GM19324 (cell line): Measurements from ENCODE around the gene INSC.
A peak's percentile ranks its signal among the peaks of the same experiment; 100 is the strongest.
"Not testable (repeated sequence)": the region's sequence is repeated elsewhere in the genome, so short reads cannot be mapped to it uniquely, and the experiment has no call there.

Experiments
- ATAC-seq: cut with Tn5 transposase; IDR thresholded peaks from one replicate; pipeline ENCODE4 v1.9.1; 2021; ENCODE audit warnings: mild to moderate bottlenecking, moderate library complexity; ENCODE audit not compliant: unreplicated experiment, low FRiP score

Gene INSC, protein sequence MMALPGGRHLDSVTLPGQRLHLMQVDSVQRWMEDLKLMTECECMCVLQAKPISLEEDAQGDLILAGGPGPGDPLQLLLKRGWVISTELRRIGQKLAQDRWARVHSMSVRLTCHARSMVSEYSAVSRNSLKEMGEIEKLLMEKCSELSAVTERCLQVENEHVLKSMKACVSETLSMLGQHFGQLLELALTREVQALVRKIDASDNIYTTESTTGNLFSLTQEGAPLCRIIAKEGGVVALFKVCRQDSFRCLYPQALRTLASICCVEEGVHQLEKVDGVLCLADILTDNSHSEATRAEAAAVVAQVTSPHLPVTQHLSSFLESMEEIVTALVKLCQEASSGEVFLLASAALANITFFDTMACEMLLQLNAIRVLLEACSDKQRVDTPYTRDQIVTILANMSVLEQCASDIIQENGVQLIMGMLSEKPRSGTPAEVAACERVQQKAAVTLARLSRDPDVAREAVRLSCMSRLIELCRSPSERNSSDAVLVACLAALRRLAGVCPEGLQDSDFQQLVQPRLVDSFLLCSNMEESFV

DNA sequence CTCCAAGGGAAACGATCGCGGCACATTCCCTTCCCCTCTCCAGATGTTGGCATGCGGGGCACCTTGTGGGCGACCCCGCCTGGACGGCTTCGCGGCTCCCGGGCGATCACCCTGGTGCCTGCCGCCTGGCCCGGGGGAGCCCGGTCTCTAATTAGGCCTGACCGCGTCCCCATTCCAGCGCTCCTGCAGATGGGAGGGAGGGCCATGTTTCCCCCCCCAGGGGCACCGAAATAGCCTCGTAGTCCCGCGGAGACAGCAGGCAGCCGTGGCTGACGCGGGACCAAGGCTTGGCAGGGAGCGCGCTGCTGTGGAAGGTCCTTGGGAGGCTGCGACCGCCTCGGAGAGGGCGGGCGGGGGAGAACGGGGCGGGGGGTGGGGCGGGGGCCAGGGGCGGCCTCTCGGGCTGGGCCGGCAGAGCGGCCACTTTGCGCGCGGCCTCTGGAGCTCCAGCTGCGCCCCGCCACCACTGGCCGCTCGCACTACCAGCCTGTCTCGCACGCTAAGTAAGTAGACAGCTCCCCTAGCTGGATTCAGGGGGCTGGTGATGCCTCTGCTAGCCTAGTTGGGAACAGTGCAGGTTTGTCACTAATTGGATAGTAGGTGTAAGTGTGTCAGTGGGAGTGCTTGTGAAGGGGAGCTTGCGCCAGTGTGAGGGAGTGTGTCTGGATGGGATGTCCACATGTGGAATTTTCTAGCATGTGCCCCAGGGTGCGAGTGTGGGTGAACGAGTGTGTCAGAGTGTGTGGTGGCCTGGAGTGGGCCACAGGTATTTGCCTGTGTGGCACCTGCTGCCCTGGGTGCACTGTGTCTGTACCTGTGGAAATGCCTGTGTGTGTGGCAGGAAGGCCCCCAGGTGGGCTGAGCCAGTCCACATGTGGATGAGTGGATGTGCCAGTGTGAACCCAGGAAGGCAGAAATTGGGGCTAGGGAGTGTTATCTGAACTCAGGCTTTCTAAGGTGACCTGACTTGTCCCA lies at the start of gene INSC:
TSS of gene INSC (plus strand) at position 423 of the 975 bp plus-strand sequence. CDS start 34,252 bp downstream, outside the sequence.
- no peak for ATAC-seq

DNA sequence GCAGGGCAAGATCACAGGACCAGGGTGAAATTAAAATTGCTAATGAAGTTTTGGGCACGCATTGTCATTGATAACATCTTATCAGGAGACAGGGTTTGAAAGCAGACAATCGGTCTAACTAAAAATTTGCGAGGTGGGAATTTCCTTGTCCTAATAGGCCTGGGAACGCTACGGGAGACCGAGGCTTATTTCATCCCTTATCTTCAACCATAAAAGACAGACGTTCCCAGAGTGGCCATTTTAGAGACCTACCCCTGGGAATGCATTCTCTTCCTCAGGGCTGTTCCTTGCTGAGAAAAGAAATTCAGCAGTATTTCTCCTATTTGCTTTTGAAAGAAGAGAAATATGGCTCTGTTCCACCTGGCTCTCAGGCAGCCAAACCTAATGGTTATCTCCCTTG lies 45.0 kb upstream of the INSC start:
- ATAC-seq = not testable (repeated sequence)

DNA sequence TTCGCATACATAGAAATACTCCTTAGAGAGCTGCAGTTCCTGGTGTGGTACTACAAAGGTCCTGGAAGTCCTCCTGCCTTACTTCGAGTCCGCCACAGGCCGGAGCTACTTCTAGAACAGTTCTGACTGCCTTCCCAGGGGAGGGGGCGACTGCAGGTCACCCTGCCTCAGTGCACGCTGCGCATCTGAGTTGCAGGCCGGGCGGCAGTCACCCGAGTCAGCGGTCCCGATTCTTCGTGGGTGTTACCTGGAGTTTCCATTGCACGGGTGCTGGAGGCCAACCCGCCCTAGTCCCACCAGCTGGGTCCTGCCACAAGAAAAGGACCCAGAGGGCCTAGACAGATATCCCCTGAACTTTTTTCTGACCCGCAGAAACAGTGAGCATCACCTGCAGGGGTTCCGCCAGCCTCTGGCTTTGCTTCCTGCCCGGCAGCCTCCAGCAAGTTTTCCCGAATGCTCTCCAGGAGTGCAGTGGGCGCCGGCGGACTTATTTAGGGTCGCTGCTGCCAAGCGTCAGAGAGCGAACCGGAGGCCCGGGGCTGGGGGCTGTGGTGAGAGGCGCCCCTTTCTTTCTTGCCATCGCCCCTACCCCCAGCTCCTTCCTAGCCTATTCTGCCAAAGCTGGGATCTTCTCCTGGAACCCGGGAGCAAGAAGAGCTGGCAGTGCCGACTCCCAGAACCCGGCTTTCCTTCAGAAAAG lies 43.0 kb upstream of the INSC start:
- ATAC-seq = no peak

DNA sequence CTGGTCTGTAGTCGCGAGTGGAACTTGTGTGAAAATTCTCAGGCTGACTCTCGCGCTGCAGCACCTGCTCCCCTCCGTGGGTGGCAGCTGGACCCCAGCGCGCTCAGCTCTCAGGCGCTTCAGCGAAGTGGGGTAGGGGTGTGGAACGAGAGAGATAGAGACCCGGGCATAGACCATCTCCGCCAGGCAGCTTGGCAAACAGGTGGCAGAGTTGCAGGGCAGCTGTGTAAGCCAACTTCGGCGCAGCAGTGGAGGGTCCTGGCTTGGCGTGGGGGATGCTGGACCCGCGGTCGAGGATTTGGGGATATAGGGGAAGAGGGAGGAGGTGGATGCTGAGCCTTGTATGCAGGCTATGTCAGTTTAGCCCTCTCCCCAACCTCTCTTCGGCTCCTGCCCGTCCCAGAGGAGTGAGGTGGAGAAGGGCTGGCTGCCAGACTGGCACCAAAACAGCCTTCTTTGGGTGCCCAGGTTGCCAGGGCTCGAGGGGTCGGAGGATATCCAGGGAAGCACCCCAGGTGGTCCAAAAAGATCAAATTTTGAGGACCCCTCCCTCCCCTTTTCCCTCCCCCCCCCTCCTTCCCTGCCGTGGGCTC lies 42.1 kb upstream of the INSC start:
- no peak for ATAC-seq

DNA sequence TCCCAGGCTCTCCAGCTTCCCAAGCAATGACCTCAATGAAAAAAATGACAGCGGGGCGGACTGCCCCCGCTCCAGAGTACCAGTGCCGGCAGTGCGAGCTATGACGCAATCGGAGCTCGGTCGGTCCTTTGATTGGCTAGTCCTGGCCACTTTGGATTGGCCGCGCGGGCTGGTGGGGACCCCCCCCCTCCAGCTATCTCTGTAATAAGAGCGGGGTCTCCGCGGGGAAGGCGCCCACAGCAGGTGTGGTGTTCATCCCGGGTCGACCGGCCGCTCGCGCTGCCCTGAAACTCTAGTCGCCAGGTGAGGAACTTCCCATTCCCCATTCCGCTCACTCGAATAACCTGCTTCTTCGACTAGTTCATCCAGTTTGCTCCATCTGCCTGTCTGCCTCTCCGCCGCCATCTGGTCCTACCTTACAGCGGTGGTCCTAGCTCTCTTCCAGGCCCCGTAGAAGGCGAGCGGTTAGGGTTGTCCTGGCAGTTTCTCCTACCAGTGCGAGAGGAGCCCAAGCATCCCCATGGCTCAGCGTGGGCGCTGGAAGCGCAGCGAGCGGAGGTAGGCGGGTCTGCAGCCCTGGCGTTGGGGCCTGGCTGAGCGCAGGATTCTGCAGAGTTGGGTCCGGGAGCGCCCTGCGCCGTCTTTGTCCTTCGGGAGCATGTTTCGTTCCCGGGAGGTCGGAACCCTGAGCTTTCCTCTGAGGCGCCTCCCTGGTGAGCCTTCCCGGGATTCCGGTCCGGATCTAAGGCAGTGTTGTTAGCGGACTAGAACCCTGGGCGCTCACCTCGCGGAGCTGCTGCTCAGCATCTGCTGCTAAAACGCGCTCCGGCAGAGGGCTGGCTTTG lies 41.1 kb upstream of the INSC start, which contains the start of gene CALCB:
TSS of gene CALCB (plus strand) at position 233 of the 845 bp plus-strand sequence. CDS start 1,126 bp downstream, outside the sequence.
- no peak for ATAC-seq

DNA sequence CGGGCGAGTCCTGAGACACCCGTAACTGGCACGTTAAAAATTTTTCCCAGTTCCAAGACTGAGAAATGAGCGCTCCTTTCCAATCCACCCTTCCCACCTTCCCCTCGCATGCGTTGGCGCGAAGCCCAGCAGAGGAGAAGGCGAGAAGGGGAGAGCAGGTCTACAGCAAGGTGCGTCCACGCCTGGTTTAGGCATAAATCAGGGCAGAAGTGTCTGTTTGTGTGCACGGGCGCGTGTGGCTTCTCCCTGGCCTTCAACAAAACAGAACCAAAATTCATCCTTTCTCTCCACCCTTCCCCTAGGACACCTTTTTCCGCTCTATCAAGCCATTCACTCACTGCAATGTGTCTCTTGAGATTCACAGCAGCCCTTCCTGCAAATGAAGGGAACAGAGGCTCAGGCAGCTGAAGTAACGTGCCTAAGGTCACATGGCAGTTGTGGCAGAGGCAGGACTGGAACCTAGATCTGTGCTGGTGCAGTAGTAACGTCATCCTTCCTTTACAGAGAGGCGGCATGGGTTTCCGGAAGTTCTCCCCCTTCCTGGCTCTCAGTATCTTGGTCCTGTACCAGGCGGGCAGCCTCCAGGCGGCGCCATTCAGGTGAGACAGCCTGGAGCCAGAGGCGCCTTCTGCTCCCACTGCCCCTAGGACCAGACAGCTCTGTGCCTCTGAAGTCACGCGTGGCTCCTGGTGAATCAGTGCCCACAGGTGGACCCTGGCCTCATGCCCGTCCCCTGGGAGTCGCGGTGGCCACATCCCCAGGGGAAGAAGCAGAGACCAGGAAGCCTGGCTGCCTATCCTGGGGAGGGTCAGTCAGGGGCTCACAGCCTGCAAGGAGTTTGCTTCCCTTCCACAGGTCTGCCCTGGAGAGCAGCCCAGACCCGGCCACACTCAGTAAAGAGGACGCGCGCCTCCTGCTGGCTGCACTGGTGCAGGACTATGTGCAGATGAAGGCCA lies 40.2 kb upstream of the INSC start:
- ATAC-seq = peak; percentile 91

DNA sequence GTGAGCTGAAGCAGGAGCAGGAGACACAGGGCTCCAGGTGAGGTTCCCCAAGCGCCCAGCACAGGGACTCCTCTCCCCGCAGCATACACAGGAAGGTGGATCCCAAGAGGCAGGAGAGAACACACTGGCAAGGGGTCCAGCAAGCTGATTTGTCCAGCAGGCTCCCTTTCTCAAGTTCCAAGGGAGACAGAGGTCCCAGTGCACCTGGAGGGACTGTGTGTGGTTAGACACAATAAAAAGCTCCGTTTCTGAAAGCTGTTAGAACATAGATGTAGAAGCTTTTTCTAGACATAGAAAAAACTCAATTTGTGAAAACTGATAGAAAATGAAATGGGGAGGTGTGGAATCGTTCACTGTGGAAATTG lies 39.6 kb upstream of the INSC start:
- peak; percentile 3 for ATAC-seq

DNA sequence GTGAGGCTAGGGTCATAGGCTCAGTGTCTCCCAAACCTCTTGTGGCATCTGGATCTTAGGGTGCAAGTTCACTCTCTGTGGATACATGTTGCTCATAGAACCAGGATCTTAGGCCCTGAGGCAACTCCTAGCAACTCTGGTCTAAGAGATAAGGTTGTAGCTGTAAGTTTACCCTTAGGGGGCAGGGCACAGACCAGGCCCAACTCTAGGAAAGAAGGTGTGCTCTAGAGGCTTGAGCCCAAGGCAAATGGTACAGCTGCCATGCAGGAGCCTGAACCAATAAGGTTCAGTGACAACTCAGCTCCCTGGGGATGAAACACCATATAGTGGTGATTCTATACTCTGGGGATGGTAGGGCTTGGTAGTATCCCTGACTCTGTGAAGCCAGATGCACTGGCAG lies 23.5 kb upstream of the INSC start:
- no peak for ATAC-seq

DNA sequence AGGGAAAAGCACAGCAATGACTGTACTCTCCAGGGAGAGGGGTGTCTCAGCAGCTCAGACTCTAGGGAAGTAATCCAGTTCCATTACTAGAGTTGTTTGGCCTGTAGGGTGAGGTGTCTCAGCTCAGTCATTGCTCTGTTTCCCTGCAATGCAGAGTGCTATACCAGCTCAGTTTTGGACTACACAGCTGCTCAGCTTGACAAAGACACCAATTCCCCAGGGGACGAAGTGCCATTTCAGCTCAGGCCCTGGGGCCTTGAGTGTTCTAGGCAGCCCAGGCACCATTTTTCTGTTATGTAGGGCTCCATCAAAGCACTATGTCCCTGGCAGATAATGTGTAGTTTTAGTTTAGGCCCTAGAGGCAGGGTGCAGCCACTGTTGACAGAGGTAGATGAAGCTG lies 23.1 kb upstream of the INSC start:
- ATAC-seq = no peak

DNA sequence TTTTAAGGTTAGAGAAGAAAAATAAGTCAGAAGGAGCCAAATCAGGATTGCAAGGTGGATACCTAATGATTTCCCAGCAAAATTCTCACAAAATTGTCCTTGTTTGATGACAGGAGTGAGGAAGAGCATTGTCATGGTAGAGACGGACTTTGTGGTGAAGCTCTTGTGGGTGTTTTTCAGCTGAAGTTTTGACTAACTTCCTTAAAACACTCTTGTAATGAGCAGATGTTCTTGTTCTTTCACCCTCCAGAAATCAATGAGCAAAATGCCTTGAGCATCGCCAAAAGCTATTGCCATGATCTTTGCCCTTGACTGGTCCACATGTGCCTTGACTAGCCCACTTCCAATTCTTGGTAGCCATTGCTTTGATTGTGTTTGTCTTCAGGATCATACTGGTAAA lies 21.3 kb upstream of the INSC start:
- no peak for ATAC-seq

DNA sequence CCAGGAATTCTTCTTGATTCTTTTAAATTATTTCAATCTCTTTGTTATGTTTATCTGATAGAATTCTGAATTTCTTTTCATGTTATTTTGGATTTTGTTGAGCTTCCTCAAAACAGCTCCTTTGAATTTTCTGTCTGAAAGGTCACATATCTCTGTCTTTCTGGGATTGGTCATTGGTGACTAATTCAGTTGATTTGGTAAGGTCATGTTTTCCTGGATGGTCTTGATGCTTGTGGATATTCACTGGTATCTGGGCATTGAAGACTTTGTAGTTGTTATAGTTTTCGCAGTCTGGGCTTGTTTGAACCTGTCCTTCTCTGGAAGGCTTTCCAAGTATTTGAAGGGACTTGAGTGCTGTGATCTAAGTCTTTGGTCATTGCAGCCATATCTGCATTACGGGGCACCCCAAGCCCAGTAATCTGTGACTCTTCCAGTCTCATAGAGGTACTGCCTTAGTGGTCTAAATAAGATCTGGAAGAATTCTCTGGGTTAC lies 18.9 kb upstream of the INSC start:
- ATAC-seq = no peak

DNA sequence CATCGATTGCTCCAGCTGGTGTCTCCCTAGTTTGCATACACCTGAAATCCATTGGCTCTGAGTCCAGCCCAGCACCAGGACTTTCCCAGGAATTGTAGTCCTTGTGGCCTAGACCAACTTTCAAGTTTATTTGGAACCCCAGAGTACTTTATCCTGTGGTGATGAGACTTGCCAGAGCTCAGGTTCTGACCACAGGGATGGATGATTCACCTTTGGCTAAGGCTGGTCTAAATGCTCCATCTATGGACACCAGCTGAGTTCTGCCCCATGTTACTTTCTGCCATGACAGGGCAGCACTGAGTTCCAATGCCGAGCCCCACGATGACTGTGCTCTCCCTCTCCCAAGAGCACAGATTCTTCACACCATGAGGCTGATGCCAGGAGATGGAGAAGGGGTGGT lies 17.3 kb upstream of the INSC start:
- no peak for ATAC-seq

DNA sequence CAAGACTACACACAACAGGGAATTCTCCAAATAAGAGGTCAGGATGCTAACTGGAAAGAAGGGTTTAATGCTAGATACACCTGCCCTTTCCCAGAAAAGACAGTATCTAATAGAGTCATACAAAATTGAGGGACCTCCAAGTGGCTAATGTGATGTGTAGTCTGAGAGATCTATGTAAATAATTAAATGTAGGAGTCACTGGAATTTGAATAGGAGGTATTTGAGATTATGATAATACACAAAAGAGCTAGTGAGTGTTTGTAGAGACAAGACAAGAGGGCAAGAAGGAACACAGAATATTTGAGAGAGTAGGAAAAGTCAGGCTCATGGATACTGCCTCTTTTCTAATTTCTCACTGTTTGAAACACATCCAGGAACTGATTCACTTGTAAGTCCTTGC lies 15.5 kb upstream of the INSC start:
- ATAC-seq = no peak

DNA sequence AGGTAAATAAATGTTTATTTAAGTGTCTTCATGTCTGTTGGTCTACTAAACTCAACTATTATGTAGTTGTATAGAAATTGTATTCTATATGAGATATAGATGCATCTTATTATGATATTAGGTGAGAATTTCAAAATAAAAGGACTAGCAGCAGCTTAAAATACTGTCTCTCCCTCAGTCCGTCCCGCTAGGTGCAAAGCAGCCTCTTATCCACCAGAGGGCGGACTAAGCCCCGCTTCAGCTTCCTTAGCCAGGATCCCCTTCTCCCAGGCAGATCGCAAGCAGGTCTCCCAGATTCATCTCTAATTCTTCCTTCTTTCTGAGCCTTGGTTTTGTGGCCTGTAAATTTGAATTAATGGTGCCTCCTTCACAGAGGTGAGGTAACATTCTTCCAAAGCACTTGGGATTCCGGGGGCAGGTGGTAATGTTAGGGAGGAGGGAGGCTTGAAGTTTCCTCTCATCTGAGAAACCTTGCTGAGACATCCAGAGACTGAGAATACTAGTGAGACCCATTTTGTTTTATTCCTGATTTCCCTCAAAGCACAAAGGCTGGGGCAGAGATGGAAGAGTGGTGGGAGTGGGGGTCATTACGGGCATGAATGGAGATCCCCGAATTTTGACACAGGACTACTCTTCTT lies 13.5 kb upstream of the INSC start:
- ATAC-seq = no peak

DNA sequence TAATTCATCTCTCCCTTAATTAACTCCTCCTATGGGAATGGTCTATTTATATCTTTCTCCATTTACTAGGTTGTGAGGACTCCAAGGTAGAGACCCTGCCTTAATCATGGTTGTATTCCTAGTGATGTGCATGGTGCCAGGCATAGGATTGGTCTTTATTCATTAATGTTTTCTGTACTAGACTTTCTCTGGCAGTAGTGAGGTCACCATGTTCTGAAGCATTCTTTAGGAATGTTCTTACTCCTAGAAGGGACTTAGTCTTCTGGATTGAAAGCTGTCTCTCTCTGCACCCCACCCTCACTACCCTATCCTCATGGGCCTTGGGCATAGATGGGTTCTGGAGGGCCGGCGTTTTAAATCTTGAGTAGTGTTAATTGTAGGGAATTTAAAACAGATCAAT lies 10.6 kb upstream of the INSC start:
- no peak for ATAC-seq

DNA sequence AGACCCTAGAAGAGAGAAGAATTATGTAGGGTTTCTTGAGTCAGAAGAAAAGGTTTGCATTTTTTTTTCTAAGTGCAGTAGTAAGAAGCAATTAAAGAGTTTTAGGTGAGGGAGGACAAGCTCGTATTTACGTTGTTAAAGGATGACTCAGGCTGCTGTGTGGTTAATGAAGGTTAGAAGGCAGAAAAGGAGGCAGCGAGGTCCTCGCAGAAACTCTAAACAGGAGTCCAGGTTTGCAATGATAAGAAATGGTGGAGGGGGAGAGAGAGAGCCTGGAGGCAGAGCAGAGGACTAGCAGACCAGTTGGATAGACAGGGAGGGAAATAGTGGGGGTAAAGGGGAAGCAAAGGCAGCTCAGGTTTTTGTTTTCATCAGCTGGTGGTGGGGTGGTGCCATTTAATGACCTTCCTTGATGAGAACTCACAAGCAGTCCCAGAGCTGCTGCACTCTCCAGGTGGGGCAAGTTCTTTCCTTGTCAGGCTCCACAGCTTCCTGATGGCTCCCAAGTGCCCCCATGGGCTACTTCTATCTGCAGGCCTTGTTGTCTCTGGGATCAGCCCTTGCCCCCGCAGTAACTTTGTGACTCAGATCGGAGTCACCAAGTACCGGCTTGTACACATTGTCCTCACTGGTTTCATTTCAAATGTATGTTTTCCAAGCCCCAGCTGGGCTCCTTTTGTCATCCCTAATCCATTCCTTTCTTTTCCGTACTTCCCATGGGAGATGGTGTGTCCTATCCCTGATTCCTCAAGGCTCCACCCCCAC lies 8.3 kb upstream of the INSC start:
- no peak for ATAC-seq
